Epithelial cell of prostate (primary cell): ENCODE measurements around the gene DIP2A.

Experiments used
- DNase-seq: peaks from one replicate; pipeline ENCODE4 v3.0.0-alpha.2; 2011; ENCODE audit warnings: low read depth, low spot score
- H3K27ac ChIP-seq: fragments of 450-650 bp; 2 replicates; pipeline ENCODE4 v1.5.1; 2017; ENCODE audit warnings: mild to moderate bottlenecking

DIP2A gene

GRCh38 chr21:46552274-46552673 is 93.6 kb downstream of the DIP2A start:
- H3K27ac ChIP-seq, result no peak overlapping the region

GRCh38 chr21:46552865-46553379 is 94.2 kb downstream of the DIP2A start:
- H3K27ac ChIP-seq, result no peak overlapping the region
- no peak for DNase-seq

More at GRCh38 chr21:46552274-46552673, 93.6 kb downstream of the DIP2A start:
- no peak for DNase-seq

- H3K27ac ChIP-seq, result no peak overlapping the region
- no peak for DNase-seq
Measured at GRCh38 chr21:46553993-46554392, 95.3 kb downstream of the DIP2A start.

GRCh38 chr21:46554431-46555224 is 95.9 kb downstream of the DIP2A start:
- DNase-seq, result no peak

GRCh38 chr21:46555225-46555617 is 96.5 kb downstream of the DIP2A start:
- H3K27ac ChIP-seq, result no peak overlapping the region
- DNase-seq, result no peak

More at GRCh38 chr21:46554431-46555224, 95.9 kb downstream of the DIP2A start:
- no peak overlapping the region for H3K27ac ChIP-seq

GRCh38 chr21:46555678-46556077 is 97.0 kb downstream of the DIP2A start:
- H3K27ac ChIP-seq, result no peak overlapping the region
- DNase-seq, result no peak

- H3K27ac ChIP-seq, result no peak overlapping the region
- DNase-seq, result no peak
Measured at GRCh38 chr21:46556802-46557201, 98.1 kb downstream of the DIP2A start.

GRCh38 chr21:46557469-46557868 is 98.8 kb downstream of the DIP2A start:
- H3K27ac ChIP-seq, result no peak overlapping the region

GRCh38 chr21:46557919-46558392 is 99.3 kb downstream of the DIP2A start:
- no peak overlapping the region for H3K27ac ChIP-seq
- no peak for DNase-seq

More at GRCh38 chr21:46557469-46557868, 98.8 kb downstream of the DIP2A start:
- DNase-seq, result no peak

GRCh38 chr21:46559291-46559983 is 100.7 kb downstream of the DIP2A start:
- no peak for DNase-seq
- H3K27ac ChIP-seq, result no peak overlapping the region

- no peak for DNase-seq
- no peak overlapping the region for H3K27ac ChIP-seq
Measured at GRCh38 chr21:46560568-46561444, 102.1 kb downstream of the DIP2A start.

- no peak for DNase-seq
- H3K27ac ChIP-seq, result no peak overlapping the region
Measured at GRCh38 chr21:46561445-46562090, 102.9 kb downstream of the DIP2A start.

- no peak overlapping the region for H3K27ac ChIP-seq
- DNase-seq, result no peak
Measured at GRCh38 chr21:46562472-46562871, 103.8 kb downstream of the DIP2A start.

GRCh38 chr21:46562964-46563607 is 104.4 kb downstream of the DIP2A start:
- DNase-seq, result no peak
- H3K27ac ChIP-seq, result no peak overlapping the region

GRCh38 chr21:46564391-46564790 is 105.7 kb downstream of the DIP2A start:
- no peak for DNase-seq
- H3K27ac ChIP-seq, result no peak overlapping the region

GRCh38 chr21:46567348-46567747 is 108.7 kb downstream of the DIP2A start:
- no peak overlapping the region for H3K27ac ChIP-seq
- no peak for DNase-seq

GRCh38 chr21:46568562-46568961 is 109.9 kb downstream of the DIP2A start:
- no peak overlapping the region for H3K27ac ChIP-seq
- DNase-seq, result no peak

- no peak overlapping the region for H3K27ac ChIP-seq
- DNase-seq, result no peak
Measured at GRCh38 chr21:46569081-46569480, 110.4 kb downstream of the DIP2A start.

- no peak overlapping the region for H3K27ac ChIP-seq
- DNase-seq, result no peak
Measured at GRCh38 chr21:46570119-46570518, 111.4 kb downstream of the DIP2A start.
